DMS 273 (cell line): Measurements from ENCODE around the gene OTOG.
A peak's percentile ranks its signal among the peaks of the same experiment; 100 is the strongest.

ENCODE experiments used
- DNase-seq: peaks from one replicate; lab custom pipeline; 2025; ENCODE audit not compliant: unreplicated experiment; lab: John Stamatoyannopoulos, UW

OTOG gene

DNA sequence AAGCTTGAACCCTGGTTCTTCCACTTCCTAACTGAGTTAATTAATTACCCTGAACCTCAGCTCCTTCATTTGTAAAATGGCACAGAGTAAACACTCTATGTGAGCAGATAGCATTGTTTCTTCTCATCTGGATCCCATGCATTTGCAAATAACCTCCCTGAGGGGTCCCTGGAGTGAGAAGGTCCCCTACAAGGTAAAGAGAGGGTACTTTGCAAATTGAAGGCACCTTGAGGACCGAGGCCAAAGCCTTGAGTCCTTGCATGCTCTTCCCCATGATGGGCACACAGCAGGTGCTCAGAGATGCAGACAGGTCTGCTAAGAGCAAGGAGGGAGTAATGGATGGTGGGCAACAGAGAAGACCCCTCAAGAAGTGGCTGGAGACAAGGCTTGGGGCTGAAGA is 33.2 kb downstream of the OTOG start:
- no peak for DNase-seq

GRCh38 chr11:17581036-17581731 is 34.1 kb downstream of the OTOG start:
- no peak for DNase-seq

DNA sequence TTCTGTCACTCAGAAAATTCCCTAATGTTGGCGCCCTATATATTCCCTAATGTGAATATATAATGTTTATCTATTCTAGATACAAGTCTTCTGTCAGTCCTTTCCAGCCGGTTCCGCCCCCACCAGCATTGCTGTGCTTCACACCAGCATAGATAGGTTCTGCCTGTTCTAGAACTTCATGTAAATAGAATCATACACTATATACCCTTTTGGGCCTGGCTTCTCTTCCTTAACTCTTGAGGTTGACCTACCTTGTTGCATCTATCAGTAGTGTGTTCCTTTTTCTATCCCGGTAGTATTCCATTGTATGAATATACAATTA is 34.6 kb downstream of the OTOG start:
- DNase-seq: no peak

GRCh38 chr11:17585911-17586695 is 39.0 kb downstream of the OTOG start:
- no peak for DNase-seq

DNA sequence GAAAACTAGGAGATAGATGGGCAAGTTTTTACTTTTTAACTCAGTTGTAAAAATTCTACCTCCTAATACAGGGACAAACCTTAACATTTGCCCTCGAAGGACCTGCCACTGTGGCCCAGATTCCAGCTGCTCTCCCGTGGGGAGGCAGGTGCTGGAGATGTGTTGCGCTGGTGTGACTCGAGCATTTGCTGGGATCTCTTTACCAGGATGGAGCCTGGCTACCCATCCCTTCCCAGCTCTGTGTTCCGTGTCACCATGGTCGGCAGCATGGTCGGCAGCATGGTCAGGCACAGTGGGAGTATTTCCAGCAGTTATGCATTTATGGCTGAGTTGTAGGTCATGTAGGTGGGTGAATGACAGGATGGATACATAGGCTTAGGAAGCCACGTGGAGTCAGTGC is 41.1 kb downstream of the OTOG start:
- DNase-seq: no peak

DNA sequence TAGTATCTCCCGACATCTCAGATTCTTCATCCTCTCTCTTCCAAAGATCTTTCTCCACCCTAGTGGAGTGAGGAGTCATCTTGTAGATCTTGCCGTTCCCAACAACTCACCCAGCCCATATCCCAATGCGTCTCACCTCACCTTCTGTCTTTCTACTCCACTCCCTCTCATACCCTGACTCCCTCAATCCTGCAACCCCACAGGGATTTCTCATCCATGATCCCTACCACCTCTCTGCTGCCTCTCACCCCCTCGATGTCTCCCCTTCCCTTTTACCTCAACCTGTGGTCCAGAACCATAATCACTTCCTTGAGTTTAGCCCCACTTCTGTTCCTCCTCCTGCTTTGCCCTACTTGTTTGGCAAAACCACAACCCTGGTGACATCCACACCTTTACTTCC is 41.7 kb downstream of the OTOG start:
- DNase-seq: no peak

GRCh38 chr11:17590463-17590862 is 43.4 kb downstream of the OTOG start:
- DNase-seq: no peak

- DNase-seq: no peak
Measured at GRCh38 chr11:17591293-17591692, 44.2 kb downstream of the OTOG start.

GRCh38 chr11:17593466-17594245 is 46.6 kb downstream of the OTOG start:
- no peak for DNase-seq

DNA sequence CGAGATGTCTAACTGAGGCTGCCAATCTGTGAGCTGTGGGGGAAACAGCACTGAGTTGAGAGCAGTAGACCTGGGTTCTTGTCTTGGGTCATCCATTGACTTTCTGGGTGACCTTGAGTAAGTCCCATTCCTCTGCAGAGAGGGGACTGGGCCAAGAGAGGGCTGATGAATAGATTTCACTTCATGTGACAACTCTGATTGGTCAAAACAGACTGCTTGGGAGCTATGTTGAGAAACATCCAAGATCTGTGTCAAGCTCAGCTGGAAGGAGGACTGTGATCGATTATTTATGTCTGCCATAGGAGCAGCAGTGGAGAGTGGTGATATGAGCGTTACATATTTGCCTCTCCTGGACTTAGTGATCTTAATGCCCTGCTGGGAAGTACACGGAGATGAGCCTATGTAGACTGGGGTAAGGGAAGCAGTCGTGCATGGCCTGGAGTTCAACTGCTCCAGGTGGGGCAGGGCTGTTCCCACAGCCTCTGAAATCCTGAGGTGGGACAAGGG is 47.7 kb downstream of the OTOG start:
- DNase-seq: no peak

- no peak for DNase-seq
Measured at GRCh38 chr11:17595526-17596309, 48.7 kb downstream of the OTOG start.

GRCh38 chr11:17596310-17596669 is 49.2 kb downstream of the OTOG start:
- DNase-seq: no peak

GRCh38 chr11:17596711-17597110 is 49.7 kb downstream of the OTOG start:
- no peak for DNase-seq

DNA sequence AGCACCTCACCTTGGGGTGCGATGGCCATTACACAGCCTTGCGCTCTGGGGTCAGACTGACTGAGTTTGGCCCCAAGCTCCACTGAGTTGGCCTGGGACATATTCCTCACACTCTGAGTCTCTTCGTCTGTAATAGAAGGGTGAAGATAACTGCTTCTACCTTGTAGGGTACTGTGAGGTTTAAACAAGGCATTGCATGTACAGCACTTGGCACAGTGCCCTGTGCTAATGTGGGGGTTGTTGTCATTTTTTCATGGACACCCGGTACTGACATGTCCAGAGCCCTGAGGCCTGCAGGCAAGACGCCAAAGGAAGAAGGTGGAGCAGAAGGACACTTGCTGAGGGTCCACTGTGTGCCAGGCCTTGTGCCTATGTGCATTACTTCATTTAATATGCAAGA is 50.7 kb downstream of the OTOG start:
- DNase-seq: no peak

DNA sequence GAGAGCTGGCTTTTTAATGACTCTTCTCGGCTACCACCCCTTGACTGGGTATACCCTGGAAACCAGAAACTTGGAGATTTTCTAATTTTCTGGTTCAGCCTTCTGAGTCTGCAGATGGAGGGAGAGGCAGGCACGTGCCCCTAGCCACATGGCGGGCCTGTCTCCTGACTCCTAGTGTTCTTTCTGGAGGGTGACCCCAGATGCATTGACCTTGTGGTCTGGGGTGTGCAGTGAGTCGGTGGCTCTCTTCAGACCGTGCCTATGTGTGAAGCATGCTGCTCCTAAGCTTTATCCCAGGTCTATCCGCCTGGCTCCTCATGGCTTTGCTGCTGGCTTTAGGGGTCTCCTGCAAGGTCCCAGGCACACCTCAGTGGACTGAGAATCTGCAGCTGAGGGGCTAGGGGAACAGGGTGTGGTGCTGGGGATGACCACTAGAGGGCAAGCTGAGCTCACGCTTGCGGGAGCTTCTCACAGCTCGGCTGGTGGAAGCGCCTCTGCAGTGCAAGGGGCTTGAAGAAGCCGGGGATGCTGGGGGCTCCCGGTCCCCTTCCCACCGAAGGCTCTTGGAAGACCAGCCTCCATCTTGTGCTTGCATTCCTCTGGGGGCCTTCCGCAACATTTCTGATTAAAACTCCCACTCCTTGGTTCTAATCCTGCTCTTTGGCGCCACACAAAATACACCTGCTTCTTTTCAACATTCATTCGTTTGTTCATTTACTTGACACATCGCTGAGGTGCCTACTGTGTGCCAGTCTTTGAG is 51.8 kb downstream of the OTOG start:
- DNase-seq: peak; percentile 82

GRCh38 chr11:17599460-17599925 is 52.4 kb downstream of the OTOG start:
- DNase-seq: no peak

DNA sequence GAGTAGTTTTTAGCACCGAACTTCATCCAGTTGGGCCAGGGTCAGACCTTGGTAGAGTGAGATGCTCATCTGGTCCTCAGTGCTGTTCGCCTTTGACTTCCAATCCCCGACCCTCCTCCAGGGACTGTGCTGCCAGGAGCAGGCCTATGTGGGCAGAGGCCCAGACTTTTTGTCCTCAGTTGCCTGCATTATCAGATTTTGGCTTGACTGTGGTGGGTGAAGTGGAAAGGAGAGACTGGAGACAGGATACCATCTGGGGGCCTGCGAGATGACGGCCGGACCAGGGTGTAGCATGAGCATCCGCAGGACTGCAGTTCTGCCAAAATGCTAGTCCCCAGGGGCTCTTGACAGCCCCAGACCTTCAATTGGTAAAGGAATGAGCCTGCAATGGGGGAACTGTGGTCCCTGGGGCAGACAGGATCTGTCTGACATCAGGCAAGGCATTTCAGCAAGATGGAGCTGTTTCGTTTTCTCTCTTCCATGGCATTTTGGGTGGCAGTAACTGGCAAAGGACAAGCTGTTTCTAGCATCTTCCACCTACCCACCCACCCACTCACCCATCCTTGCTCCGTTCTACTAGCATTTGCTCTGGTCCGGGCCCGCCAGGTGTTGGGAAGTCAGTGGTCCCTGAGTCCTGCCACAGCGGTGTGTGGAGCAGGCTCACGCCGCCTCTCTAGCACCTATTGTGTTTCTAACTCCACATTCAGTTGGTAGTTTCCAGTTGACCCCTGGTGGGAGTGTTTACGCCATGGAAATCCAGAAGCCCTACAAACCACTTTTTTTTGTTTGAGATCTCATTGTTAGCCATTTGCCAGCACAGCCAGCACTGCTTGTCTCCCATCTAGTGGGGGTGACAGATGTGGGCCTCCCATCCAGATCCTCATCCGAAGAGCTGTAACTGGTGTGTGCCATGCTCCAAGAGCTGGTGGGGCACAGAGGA is 53.5 kb downstream of the OTOG start:
- DNase-seq: no peak

- peak; percentile 31 for DNase-seq
Measured at GRCh38 chr11:17601256-17601671, 54.2 kb downstream of the OTOG start.

- no peak for DNase-seq
Measured at GRCh38 chr11:17601676-17602075, 54.6 kb downstream of the OTOG start.
